CD4-positive, alpha-beta T cell treated with Interleukin-10 for 1 hour (primary cell): ENCODE data around the gene GRAMD4.

ENCODE experiments used
- DNase-seq: peaks from one replicate; pipeline ENCODE4 v3.0.0-alpha.2; 2020

GRAMD4 gene

GRCh38 chr22:46619830-46620501, at the start of gene GRAMD4:
TSS of gene GRAMD4 (plus strand) at chr22:46620386. CDS start at chr22:46626800, 6,414 bp downstream.
- DNase-seq, result no peak

- no peak for DNase-seq
Measured at GRCh38 chr22:46571642-46572250, 48.4 kb upstream of the GRAMD4 start.

DNA sequence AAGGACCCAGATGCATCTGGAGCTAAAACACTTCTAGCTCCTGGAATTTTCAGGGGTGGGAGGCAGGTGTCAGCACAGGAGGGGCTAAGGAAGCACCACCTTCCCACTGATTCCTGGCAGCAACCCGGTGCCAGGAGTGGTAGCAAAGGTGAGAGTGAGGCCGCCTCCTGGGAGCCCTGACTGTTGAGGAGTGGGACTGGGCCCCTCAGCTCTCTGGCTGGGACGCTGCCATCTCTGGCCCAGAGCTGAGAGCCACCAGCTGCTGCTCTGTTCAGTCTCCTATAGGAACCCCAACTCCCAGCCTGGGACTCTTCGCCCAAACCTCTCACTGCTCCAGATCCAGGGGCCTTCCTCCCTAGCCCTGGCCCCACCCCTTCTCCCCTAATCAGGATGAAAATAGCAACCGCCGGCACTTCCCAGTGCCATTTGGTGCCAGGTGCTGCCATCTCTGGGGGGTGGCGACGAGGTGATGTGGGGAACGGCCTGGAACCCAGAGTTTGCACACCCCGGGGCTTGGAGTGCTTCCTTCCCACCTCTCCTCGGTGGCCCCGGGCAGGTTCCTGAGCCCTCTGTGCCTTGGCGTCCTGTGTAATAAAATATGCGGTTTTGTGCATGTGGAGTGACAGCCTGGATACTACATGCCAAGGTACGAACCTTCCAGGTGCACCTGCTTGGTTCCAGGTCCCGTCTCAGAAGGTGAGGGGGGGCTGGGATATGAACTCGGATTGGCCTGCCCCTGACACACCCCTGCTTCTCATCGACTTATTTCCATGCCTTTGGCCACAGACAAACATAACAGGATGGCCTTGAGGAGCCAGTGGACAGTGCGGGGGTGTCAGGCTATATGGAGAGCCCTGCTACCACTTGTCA, 47.0 kb upstream of the GRAMD4 start:
- DNase-seq, result no peak

DNA sequence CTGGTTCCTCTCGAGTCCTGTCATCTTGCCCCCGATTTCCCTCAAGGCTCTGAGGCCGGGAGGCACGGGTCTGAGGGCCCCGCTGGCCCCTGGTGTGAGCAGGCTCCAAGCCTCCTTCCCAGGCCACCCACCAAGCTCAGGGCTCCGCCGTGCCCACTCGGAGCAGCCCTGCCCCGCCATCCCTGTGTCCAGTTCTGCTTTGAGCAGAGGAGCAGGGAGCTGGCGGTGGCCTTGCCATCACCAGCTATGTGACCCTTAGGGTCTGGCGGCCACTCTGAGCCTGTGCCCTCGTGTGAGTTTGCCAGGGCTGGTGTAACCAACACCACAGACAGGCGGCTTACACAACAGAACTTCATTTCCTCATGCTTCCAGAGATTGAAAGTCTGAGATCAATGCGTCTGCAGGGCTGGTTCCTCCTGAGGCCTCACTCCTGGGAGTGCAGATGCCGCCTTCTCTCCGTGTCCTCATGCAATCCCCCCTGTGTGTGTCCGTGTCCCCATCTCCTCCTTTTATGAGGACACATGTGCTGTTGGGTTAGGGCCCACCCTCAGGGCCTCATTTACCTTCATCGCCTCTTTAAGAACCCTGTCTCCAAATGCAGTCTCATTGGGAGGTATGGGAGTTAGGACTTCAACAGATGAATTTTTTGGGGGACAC, 46.3 kb upstream of the GRAMD4 start:
- DNase-seq, result no peak

DNA sequence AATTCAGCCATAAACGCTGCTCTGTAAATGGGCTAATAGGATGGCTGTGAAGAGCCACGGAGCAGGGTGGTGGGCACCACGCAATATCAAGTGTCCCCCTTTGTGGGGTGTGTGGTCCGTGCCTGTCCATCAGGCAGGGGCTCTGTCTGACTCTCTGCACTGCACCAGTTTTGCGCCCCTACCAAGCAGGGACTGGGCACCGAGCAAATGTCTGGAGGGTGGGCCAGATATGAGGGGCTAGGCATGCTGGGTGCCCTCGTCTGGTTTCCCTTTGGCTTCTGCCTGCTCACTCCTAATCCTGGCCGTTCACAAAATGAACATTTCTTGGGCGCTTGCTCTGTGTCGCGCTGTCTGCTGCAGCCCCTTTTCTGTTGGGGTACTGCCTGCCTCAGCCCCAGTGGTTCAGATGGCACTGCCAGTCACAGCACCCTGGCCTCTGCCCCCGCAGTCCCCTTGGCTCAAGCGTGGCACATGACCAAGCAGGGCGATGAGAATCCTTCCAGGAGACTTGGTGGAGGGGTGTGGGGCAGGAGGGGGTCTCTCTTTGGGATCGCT, 45.7 kb upstream of the GRAMD4 start:
- no peak for DNase-seq

DNA sequence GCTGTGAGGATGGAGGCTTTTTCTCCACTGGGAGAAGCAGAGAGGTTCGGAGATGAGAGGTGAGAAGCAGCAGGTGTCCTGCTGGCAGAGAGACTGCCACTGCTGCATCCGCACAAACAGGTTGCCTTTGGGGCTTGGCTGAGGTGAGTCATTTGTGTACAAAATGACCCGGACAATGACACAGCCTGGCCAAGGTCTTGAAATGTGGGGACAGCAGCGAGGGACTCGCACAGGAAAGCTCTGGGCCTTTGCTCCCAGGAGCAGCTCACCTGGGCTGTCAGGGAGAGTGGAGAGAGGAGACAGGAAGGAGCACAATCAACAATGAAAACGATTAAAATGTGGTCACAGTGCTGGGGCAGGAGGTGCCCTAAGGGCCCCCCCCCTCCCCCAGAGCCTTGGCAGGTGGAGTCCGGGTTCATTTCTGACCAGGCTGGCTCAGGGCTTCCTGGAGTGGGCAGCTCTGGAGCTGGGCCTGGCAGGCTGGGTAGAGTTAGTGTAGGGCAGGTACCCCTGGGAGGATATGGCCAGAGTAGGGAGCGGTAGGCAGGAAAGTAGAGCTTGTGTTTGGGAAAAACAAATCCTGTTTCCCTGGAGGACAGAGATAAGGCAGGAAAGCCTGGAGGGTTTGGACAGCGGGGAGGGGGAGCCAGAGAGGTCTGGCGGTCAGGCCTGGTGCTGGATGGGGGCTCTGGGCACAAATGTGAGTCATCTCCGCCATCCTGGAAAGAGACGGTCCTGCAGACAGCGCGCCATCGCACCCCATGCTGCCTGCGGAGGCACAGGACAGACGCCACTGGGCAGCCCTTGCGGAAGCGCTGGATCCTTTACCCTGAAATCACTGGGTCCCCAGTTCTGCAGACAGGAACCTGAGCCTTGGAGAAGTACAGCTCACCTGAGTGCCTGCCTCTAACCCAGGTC, 44.9 kb upstream of the GRAMD4 start:
- no peak for DNase-seq

DNA sequence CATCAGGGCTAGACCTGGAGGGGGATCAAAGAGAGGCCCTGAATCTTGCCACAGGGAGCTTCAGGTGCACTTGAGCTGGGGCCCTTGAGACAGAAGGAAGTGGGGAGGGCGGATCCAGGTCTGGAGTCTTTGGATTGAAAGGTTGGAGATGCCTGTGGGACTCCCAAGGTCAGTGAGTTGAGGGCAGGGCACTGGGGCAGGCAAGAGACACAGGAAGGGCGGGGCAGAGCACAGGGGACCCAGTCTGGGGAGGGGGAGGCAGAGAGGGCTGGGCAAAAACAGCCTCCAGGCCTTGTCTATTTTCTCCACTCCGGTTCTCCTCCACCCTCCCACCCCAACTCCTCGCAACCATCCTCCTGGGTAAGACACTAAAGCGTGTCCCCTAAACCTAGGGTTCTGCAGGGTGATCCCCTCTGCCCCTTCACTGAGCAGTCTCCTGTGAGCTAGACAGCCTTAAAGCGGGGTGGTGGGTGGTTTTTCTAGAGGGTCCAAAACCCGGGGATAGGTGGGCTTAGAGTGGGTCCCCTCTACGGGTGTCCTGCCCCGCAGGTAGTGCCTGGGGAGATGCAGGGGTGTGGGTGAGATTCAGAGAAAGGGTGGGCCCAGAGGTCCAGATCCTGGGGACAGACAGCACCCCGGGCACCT, 44.2 kb upstream of the GRAMD4 start:
- no peak for DNase-seq

- DNase-seq, result peak; percentile 71
Measured at GRCh38 chr22:46576556-46577367, 43.4 kb upstream of the GRAMD4 start.

DNA sequence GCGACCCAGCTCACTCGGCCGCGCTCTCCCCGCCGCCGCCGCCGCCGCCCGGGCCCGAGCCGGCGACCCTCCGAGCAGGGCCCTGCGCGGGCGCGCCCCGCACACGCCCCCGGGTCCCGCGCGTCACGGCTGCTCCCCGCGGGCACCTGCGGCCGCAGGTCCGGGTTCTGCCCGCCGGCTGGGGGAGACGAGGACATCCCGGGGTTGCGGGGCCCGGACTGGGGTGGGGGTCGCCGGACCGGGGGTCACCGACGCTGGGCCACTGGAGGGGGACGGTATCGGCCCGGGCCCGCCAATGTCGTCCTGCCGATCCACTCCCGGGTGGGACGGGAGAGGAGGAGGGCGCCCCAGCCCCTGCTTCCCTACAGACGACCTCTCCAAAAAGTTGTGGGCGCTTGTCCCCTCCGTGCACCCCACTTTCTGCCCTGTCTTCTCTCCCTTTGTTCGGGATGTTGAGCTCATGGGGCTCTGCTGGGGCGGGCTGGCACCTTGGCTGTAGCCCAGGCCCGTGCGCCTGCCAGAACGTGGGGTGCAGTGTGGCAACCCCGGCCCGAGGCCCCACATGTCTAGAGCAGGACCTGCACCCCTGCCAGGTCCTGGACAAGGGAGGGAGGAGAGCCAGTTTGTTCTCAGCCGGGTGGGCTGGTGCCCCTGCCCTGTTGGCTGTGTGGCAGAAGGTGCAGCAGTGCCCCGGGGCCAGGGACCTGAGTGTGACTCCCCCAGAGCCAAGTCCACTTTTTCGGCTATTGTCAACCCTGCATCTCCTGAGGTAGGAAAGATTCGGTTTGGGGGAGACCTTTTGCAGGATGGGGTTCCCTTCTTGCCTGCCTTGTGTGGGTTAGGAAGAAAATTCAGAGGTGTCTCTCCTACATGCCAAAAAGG, 42.6 kb upstream of the GRAMD4 start:
- DNase-seq, result no peak

- DNase-seq, result no peak
Measured at GRCh38 chr22:46578251-46578823, 41.8 kb upstream of the GRAMD4 start.

DNA sequence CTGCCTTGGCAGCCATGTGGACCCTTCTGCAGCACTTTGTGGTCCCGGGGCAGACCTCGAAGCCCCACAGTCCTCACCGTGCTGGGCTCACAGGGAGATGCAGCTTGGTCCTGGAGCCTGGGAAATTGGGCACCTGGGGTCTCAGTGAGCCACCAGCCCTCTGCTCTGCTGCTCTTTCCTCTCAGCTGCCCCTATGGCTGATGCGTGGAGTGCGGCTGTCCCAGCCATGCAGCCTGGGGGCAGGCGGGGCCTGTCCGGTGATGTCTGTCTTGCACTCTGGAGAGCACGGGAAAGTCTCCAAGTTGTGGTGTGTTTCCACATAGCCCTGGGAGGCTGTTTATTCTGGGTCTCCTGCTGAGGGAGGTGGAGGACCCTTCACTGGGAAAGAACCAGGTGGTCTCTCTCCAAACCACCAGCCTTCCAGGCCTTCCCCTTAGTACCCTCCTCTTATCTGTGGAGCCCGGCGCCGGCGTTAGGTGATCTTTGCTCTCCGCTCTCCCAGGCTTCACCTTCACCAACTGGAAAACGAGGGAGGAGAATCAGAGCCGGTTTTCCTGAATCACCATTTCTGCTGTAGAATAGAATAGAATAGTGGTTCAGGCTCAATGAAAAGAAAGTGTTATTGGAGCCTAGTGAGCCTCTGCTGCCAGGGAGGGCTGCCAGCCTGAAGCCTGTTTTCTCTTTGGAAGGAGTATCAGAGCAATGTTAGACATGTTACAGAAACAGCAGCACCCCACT, 41.2 kb upstream of the GRAMD4 start:
- DNase-seq, result no peak

DNA sequence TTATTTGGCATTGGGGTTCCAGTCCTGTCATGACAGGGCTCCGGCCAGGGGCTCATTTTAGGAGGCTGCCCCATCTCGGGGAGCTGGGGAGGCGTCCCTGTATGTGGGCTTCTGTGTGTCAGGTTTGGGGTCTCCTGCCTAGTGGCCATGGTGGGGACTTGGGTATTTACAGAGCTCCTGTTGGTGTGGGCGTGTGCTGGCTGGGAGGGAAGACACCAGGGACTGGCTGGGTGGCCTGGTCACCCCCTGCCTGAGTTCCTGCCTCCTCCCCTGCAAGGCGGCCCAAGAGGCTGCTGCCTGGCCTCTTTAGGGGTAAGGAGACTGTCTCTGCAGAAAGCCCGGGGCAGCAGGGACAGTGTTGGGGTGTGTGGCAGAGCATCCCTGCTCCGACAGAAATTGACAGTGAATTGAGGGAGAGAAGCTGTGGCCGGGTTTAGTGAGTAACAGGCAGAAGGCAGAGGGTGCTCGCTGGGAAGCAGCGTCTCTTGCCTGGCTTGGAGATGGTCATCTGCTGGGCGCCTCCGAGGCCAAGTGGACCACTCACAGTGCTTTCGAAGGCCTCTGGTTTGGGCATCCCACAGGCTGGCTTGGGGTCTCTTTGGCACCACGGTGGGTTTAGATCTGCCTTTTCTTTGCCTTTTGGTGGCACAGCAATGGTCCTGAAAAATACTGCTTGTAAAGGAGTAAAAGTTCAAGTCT, 40.3 kb upstream of the GRAMD4 start:
- no peak for DNase-seq

DNA sequence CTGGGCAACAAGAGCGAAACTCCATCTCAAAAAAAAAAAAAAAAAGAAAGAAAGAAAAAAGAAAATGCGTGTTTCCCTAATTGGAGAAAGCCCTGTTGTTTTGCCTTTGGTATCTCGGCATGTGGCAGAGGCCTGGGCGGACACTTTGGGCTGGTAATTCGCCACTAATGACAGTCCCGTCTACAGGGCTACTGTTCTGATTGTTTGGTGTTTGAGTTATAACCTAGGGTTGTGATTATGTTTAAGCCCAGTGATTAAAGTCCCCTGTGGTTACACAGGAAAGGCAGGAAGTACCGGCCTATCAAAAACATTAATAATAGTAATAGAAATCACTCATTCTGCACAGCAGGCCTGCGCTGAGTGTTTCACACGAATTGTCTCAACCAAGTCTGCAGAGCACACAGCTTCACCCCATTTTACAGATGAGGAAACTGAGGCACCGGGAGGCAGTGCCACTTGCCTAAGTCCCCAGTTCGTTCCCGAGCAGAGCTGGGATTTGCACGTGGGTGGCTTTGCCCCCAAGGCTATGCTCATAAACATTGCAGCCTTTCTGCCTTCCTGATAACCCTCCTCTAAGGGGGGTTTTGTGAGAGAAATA, 39.1 kb upstream of the GRAMD4 start:
- no peak for DNase-seq

DNA sequence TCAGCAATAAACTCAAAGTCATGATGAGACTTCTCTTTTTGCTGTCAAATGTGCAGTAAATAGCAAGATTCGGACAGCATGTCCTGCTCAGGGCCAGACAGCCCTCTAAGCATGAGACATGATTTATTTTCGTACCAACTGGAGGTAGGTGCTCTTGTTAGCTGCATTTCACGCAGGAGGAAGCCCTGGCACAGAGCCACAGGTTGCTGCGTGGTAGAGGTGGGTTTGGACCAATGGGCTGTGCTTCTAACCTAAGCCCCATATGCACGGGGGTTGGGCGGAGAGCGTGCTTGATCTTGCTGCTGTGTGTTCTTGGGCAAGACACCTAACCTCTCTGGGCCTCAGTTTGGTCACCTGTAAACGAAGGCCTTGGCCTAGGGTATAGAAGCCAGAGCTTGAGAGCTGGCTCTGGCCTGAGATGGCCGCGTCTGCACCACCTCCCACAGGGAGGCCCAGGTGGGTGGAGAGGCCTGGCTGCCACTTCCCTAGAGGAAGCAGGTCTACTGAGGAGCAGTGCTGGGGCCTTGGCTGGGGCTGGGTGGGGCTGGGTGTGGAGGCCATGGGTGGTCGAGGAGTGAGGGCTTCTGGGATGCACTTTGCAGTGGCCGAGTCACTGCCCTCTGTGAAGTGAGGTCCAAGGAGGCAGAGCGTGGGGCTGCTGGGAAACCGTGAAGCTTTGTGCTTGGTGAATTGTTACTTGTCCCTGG, 38.5 kb upstream of the GRAMD4 start:
- no peak for DNase-seq

DNA sequence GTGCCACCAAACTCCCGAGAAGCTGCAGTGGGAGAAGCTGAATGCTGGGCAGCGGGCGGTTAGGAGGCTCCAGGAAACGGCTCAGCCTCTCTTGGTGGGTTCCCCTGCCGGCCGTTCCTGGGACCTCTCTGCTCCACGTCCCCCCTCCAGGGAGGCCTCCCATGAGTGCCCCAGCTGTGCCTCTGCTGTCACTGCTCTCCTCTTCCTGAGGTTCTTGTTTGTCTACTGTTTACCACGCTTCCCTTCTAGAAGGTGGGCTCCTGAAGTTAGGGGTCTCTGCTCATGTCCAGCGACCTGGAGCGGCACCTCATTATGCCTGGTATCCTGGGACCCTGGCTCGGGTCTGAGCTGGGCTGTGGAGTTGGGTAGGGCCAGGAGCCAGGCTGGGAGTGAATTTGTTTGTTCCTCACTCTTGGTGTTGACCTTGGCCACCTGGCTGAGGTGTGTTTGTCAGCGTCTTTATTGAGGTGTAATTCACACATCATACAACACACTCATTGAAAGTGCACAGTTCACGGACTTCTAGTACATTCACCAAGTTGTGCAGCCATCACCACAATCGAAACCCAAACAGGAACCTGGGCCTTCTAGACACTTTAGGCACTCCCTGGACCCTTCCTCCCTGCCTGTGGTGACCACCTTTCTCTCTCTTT, 37.8 kb upstream of the GRAMD4 start:
- DNase-seq, result no peak

DNA sequence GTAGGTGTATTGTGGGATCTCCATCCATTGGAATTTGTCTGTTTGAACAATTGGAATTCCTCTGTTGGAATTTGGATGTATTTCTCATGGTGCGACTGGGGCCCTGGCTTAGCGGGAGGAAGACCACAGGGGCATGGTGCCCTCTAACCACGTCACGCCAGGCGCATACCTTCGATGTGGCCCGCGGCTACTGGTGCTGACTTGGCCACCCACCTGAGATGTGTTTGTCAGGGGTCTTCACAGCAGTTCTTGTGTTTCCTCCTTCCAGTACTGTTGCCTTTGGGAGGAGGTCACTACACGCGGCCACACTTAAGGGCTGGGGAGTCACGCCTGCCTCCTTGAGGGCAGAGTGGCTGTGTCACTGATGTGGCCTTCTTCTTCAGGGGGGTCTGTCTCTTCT, 36.6 kb upstream of the GRAMD4 start:
- no peak for DNase-seq
